Measurements from ENCODE around the gene QARS1. TPM values are rescaled to one million over a fixed set of nuclear protein-coding genes. Genes with fewer than 3 reads are reported as not detected.

QARS1 gene
- total and polyA plus RNA-seq, 2 of the 13 experiments (the other 11 are each of a cell fraction or from before 2014, with no cell fraction given) = 307 to 327 TPM

DNA sequence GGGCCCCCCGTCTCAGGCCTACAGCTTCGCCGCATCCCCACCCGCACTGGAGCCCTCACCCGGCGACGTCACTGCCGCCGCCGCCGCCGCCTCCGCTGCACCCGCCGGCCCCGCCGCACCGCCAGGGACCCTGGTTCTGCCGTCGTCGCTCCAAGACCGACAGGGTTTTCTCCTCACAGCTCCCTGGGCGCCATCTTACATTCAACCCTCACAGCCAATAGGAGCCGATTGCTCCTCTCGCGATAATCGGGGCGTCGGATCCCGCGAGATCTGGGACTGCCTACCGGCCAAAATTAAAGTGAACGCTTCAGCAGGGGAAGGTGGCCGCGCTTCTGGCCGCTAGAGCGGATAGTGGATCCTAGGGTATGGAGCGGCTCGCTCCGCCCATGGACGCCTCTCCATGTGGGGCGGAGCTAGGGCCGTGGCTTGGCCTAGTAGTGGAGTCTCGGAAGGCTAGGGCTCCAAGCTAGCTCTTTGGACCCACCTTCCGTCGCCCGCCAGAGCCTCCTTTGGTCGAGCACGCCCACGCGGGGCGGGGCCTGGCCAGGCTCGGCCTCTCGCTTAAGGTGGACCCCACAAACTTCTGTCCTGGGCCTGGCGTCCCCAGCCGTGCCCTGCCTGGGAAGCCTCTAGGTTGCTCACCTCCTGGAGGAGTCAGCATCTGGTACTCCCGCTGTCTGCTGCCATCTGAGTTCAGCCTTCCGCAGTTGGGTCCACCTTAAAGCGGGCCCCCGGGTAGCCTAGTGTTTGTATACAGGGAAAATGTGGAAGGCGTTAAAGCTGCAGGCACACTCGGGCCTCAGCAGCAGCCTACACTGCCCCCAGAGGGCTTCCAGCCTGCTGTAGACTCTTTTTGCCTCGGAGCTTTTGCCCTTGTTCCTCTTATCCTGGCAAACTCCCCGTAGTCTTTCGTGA, 10.4 kb downstream of the QARS1 start, which contains the start of gene QRICH1 (continued):
- no peak for TF ChIP-seq HNRNPUL1 (IDR thresholded peaks at IDR 0.05; ENCODE audit: low read depth, low read length)
- TF ChIP-seq ATF2 (CRISPR knock-in tag; IDR thresholded peaks at IDR 0.05) = peak; percentile 69
- TF ChIP-seq CSRNP2 (CRISPR knock-in tag; conservative IDR thresholded peaks at IDR 0.05; ENCODE audit: low read depth) = no peak
- no peak for TF ChIP-seq ZNF550 (CRISPR knock-in tag; IDR thresholded peaks at IDR 0.05; ENCODE audit: borderline replicate concordance)
- TF ChIP-seq, protein P1, sequence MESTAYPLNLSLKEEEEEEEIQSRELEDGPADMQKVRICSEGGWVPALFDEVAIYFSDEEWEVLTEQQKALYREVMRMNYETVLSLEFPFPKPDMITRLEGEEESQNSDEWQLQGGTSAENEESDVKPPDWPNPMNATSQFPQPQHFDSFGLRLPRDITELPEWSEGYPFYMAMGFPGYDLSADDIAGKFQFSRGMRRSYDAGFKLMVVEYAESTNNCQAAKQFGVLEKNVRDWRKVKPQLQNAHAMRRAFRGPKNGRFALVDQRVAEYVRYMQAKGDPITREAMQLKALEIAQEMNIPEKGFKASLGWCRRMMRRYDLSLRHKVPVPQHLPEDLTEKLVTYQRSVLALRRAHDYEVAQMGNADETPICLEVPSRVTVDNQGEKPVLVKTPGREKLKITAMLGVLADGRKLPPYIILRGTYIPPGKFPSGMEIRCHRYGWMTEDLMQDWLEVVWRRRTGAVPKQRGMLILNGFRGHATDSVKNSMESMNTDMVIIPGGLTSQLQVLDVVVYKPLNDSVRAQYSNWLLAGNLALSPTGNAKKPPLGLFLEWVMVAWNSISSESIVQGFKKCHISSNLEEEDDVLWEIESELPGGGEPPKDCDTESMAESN (CRISPR knock-in tag; conservative IDR thresholded peaks at IDR 0.05) = no peak
- TF ChIP-seq EZH2 (conservative IDR thresholded peaks at IDR 0.05; ENCODE audit: low read depth, low read length) = no peak
- TF ChIP-seq SUZ12 (IDR thresholded peaks at IDR 0.05; ENCODE audit: low read depth, low read length) = no peak
- TF ChIP-seq U2AF1 (optimal IDR thresholded peaks at IDR 0.05; ENCODE audit: low read depth, low read length) = peak; percentile 55
- TF ChIP-seq DR1 (CRISPR knock-in tag; IDR thresholded peaks at IDR 0.05) = peak; percentile 49; the same call in 1 of the 2 replicates
- TF ChIP-seq ZNF788 (CRISPR knock-in tag; IDR thresholded peaks at IDR 0.05; ENCODE audit: borderline replicate concordance) = peak; percentile 73; the same call in 1 of the 2 replicates
- peak; percentile 78; the same call in 1 of the 2 replicates for TF ChIP-seq ELF4 (CRISPR knock-in tag; IDR thresholded peaks at IDR 0.05; ENCODE audit: borderline replicate concordance)
- peak; percentile 55; the same call in 1 of the 2 replicates for TF ChIP-seq MIER2 (CRISPR knock-in tag; IDR thresholded peaks at IDR 0.05)
- TF ChIP-seq, protein P2, sequence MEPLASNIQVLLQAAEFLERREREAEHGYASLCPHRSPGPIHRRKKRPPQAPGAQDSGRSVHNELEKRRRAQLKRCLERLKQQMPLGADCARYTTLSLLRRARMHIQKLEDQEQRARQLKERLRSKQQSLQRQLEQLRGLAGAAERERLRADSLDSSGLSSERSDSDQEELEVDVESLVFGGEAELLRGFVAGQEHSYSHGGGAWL (CRISPR knock-in tag; IDR thresholded peaks at IDR 0.05) = peak; percentile 57
- no peak for TF ChIP-seq ZFAT (CRISPR knock-in tag; conservative IDR thresholded peaks at IDR 0.05)
- TF ChIP-seq PRMT3 (CRISPR knock-in tag; IDR thresholded peaks at IDR 0.05; ENCODE audit: borderline replicate concordance, low read depth) = no peak
- TF ChIP-seq PAWR (CRISPR knock-in tag; IDR thresholded peaks at IDR 0.05; ENCODE audit: borderline replicate concordance) = 0 out of 2 replicates have a peak, but pooled peaks have one; percentile 31
- no peak for TF ChIP-seq RNF2 (conservative IDR thresholded peaks at IDR 0.05; ENCODE audit: low read depth)
- TF ChIP-seq GLI4 (CRISPR knock-in tag; IDR thresholded peaks at IDR 0.05; ENCODE audit: borderline replicate concordance) = peak; percentile 80; the same call in 1 of the 2 replicates
- TF ChIP-seq DNMT1 (CRISPR knock-in tag; IDR thresholded peaks at IDR 0.05) = no peak; the same call in 1 of the 2 replicates
- TF ChIP-seq CEBPZ (IDR thresholded peaks at IDR 0.05; ENCODE audit: low read length) = no peak
